ENCODE data around the gene CAMP.
A peak's percentile ranks its signal among the peaks of the same experiment; 100 is the strongest.
"Not testable (repeated sequence)": the region's sequence is repeated elsewhere in the genome, so short reads cannot be mapped to it uniquely, and the experiment has no call there.

The CAMP gene

GRCh38 chr3:48202632-48203031 is 20.7 kb upstream of the CAMP start:
- TF ChIP-seq, protein P1, sequence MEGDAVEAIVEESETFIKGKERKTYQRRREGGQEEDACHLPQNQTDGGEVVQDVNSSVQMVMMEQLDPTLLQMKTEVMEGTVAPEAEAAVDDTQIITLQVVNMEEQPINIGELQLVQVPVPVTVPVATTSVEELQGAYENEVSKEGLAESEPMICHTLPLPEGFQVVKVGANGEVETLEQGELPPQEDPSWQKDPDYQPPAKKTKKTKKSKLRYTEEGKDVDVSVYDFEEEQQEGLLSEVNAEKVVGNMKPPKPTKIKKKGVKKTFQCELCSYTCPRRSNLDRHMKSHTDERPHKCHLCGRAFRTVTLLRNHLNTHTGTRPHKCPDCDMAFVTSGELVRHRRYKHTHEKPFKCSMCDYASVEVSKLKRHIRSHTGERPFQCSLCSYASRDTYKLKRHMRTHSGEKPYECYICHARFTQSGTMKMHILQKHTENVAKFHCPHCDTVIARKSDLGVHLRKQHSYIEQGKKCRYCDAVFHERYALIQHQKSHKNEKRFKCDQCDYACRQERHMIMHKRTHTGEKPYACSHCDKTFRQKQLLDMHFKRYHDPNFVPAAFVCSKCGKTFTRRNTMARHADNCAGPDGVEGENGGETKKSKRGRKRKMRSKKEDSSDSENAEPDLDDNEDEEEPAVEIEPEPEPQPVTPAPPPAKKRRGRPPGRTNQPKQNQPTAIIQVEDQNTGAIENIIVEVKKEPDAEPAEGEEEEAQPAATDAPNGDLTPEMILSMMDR (IDR thresholded peaks at IDR 0.05; ENCODE audit: unreplicated experiment in 3 of 3) = no peak
- no peaks in the 10 kb centered on the region for H3K9me3 Mint-ChIP-seq
- H3K4me3 Mint-ChIP-seq = no peak overlapping the region
- peaks cover 6% of the 10 kb centered on the region for H3K27me3 Mint-ChIP-seq (ENCODE audit: low read depth)
- no peaks in the 10 kb centered on the region for H3K4me1 Mint-ChIP-seq
- H3K27ac Mint-ChIP-seq = no peak overlapping the region
- H3K36me3 Mint-ChIP-seq (ENCODE audit: low read depth) = no peaks in the 10 kb centered on the region

- peaks cover 5% of the 10 kb centered on the region for H3K9me3 Mint-ChIP-seq
- H3K36me3 Mint-ChIP-seq (ENCODE audit: low read depth) = peaks cover 5% of the 10 kb centered on the region
- TF ChIP-seq, protein P1 (IDR thresholded peaks at IDR 0.05; ENCODE audit: unreplicated experiment in 3 of 3) = no peak
- H3K27ac Mint-ChIP-seq = no peak overlapping the region
- no peak overlapping the region for H3K4me3 Mint-ChIP-seq
- H3K27me3 Mint-ChIP-seq (ENCODE audit: low read depth) = no peaks in the 10 kb centered on the region
- H3K4me1 Mint-ChIP-seq = no peaks in the 10 kb centered on the region
Measured at GRCh38 chr3:48208076-48208475, 15.2 kb upstream of the CAMP start.

DNA sequence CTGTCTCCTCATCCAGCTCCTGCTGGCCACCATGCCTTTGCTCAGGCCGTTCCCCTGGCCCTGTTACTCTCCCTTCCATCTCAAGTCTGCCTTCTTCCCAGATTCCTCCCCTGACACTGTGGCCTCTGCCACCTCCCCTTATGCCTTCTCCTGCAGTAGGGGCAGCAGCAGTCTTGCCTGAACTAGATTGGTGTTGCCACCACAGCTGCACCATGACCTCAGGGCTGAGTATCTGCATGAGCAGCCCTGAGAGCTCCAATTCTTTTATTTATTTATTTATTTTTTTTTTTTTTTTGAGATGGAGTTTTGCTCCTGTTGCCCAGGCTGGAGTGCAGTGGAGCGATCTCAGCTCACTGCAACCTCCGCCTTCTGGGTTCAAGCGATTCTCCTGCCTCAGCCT is 13.8 kb upstream of the CAMP start:
- H3K27me3 Mint-ChIP-seq (ENCODE audit: low read depth) = no peaks in the 10 kb centered on the region
- H3K27ac Mint-ChIP-seq = no peak overlapping the region
- H3K36me3 Mint-ChIP-seq (ENCODE audit: low read depth) = peaks cover 5% of the 10 kb centered on the region
- H3K4me3 Mint-ChIP-seq = no peak overlapping the region
- peaks cover 5% of the 10 kb centered on the region for H3K9me3 Mint-ChIP-seq
- TF ChIP-seq, protein P1 (IDR thresholded peaks at IDR 0.05; ENCODE audit: unreplicated experiment in 3 of 3) = no peak
- no peaks in the 10 kb centered on the region for H3K4me1 Mint-ChIP-seq

GRCh38 chr3:48210534-48210933 is 12.8 kb upstream of the CAMP start:
- H3K27ac Mint-ChIP-seq; H3K27me3 Mint-ChIP-seq (ENCODE audit: low read depth); H3K4me3 Mint-ChIP-seq; H3K36me3 Mint-ChIP-seq (ENCODE audit: low read depth); H3K9me3 Mint-ChIP-seq; H3K4me1 Mint-ChIP-seq: not testable (repeated sequence)

DNA sequence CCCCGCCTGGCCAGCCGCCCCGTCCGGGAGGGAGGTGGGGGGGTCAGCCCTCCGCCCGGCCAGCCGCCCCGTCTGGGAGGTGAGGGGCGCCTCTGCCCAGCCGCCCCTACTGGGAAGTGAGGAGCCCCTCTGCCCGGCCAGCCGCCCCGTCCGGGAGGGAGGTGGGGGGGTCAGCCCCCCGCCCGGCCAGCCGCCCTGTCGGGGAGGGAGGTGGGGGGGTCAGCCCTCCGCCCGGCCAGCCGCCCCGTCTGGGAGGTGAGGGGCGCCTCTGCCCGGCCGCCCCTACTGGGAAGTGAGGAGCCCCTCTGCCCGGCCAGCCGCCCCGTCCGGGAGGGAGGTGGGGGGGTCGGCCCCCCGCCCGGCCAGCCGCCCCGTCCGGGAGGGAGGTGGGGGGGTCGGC is 11.5 kb upstream of the CAMP start:
- H3K4me3 Mint-ChIP-seq; H3K27me3 Mint-ChIP-seq (ENCODE audit: low read depth); H3K36me3 Mint-ChIP-seq (ENCODE audit: low read depth); H3K4me1 Mint-ChIP-seq; H3K9me3 Mint-ChIP-seq; H3K27ac Mint-ChIP-seq: not testable (repeated sequence)

- TF ChIP-seq, protein P1 (IDR thresholded peaks at IDR 0.05; ENCODE audit: unreplicated experiment in 3 of 3) = no peak
- H3K36me3 Mint-ChIP-seq (ENCODE audit: low read depth) = peaks cover 5% of the 10 kb centered on the region
- H3K4me1 Mint-ChIP-seq = peaks cover 7% of the 10 kb centered on the region
- peaks cover 10% of the 10 kb centered on the region for H3K27me3 Mint-ChIP-seq (ENCODE audit: low read depth)
- no peak overlapping the region for H3K27ac Mint-ChIP-seq
- no peak overlapping the region for H3K4me3 Mint-ChIP-seq
- H3K9me3 Mint-ChIP-seq = peaks cover 5% of the 10 kb centered on the region
Measured at GRCh38 chr3:48214225-48214624, 9.1 kb upstream of the CAMP start.

GRCh38 chr3:48215019-48215418 is 8.3 kb upstream of the CAMP start:
- peaks cover 2% of the 10 kb centered on the region for H3K36me3 Mint-ChIP-seq (ENCODE audit: low read depth)
- peaks cover 2% of the 10 kb centered on the region for H3K9me3 Mint-ChIP-seq
- peaks cover 10% of the 10 kb centered on the region for H3K27me3 Mint-ChIP-seq (ENCODE audit: low read depth)
- H3K4me1 Mint-ChIP-seq = peaks cover 7% of the 10 kb centered on the region
- H3K4me3 Mint-ChIP-seq = no peak overlapping the region
- TF ChIP-seq, protein P1 (IDR thresholded peaks at IDR 0.05; ENCODE audit: unreplicated experiment in 3 of 3) = no peak
- H3K27ac Mint-ChIP-seq = peak overlapping the region in 2 of 3 experiments; percentile 78 to 95

Data from nephron (organoid).